ENCODE data around the gene DLGAP1.

The DLGAP1 gene

DNA sequence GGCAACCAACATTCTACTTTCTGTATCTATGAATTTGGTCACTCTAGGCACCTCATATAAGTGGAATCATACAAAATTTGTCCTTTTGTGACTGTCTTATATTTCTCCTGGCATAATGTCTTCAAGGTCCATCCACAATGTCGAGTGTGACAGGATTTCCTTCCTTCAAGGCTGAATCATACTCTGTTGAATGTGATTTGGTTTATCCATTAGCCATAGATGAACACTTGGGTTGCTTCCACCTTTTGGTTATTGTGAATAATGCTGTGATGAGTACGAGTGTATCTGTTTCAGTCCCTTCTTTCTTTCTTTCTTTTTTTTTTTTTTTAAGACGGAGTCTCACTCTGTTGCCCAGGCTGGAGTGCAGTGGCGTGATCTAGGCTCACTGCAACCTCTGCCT, 693.8 kb downstream of the DLGAP1 start:
- H3K79me2 ChIP-seq (ENCODE audit: control insufficient read depth, insufficient read depth, low read length, unreplicated experiment): no peaks in the 10 kb centered on the region
- H3K4me3 ChIP-seq (ENCODE audit: low read depth, low read length): no peak overlapping the region
- H3K36me3 ChIP-seq (ENCODE audit: insufficient read depth, low read length): no peaks in the 10 kb centered on the region
- H2AFZ ChIP-seq (ENCODE audit: low read length, unreplicated experiment): no peak overlapping the region
- H3K27ac ChIP-seq (ENCODE audit: low read depth, low read length): no peak overlapping the region
- H3K27me3 ChIP-seq (ENCODE audit: insufficient read depth, low read length): no peaks in the 10 kb centered on the region
- no peaks in the 10 kb centered on the region for H3K4me1 ChIP-seq (ENCODE audit: control insufficient read depth, insufficient read depth, low read length, unreplicated experiment)

DNA sequence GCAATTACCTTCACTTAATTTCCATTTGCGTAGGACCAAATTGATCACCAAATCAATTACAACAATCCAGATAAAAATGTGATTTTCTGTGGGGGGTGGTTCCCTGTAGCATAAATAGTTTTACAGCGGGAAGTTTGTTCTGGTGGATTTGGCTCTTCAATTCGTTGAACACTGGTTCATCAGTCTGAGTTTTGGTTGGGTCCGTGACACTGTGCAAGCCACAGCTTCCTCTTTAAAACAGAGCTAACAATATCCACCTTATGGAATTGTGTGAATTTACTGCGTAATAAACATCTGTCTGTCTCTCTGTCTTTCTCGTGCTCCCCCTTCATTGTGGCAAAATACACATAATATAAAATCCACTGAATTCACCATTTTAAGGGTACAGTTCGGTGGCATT, 694.4 kb downstream of the DLGAP1 start:
- H3K4me1 ChIP-seq (ENCODE audit: control insufficient read depth, insufficient read depth, low read length, unreplicated experiment): no peaks in the 10 kb centered on the region
- no peak overlapping the region for H3K27ac ChIP-seq (ENCODE audit: low read depth, low read length)
- no peaks in the 10 kb centered on the region for H3K27me3 ChIP-seq (ENCODE audit: insufficient read depth, low read length)
- H3K36me3 ChIP-seq (ENCODE audit: insufficient read depth, low read length): no peaks in the 10 kb centered on the region
- H3K79me2 ChIP-seq (ENCODE audit: control insufficient read depth, insufficient read depth, low read length, unreplicated experiment): no peaks in the 10 kb centered on the region
- H3K4me3 ChIP-seq (ENCODE audit: low read depth, low read length): no peak overlapping the region
- no peak overlapping the region for H2AFZ ChIP-seq (ENCODE audit: low read length, unreplicated experiment)

DNA sequence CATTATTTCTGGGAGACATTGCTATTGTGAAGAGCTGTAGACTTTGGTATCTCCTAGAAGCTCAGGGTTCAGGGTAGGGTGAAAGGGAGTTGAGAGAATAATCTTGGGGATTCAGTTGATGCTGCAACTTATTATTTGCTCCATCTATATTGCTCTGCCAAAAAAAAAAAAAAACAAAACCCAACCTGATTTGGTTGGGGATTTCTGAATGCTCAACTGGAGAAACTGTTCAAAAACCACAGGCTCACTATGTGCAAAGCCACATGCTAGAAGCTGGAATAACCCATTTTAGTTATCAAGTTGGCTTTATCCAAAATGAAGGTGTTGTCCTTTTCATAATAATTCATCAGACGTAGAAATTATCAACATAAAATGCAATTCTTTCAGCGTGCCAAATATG, 696.0 kb downstream of the DLGAP1 start:
- no peaks in the 10 kb centered on the region for H3K4me1 ChIP-seq (ENCODE audit: control insufficient read depth, insufficient read depth, low read length, unreplicated experiment)
- H2AFZ ChIP-seq (ENCODE audit: low read length, unreplicated experiment): no peak overlapping the region
- no peaks in the 10 kb centered on the region for H3K27me3 ChIP-seq (ENCODE audit: insufficient read depth, low read length)
- no peak overlapping the region for H3K27ac ChIP-seq (ENCODE audit: low read depth, low read length)
- H3K4me3 ChIP-seq (ENCODE audit: low read depth, low read length): no peak overlapping the region
- no peaks in the 10 kb centered on the region for H3K36me3 ChIP-seq (ENCODE audit: insufficient read depth, low read length)
- no peaks in the 10 kb centered on the region for H3K79me2 ChIP-seq (ENCODE audit: control insufficient read depth, insufficient read depth, low read length, unreplicated experiment)

DNA sequence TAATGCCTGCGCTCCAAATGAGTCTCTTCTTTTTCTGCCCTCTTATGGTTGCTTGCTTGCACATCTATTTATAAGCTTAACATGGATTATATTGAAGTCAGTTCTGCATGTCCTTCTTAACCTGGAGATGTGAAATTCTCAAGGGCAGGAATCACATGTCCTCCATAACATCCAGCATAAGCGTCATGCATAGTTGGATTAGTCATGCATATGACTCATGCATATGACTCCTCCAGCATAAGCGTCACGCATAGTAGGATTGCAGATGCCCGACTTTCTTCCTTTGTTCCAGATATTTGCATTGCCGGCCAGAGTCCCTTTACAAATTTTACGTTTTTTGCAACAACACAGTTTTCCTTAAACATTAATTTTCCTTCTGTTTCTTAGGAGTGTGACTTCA, 696.6 kb downstream of the DLGAP1 start:
- H3K4me1 ChIP-seq (ENCODE audit: control insufficient read depth, insufficient read depth, low read length, unreplicated experiment): no peaks in the 10 kb centered on the region
- no peaks in the 10 kb centered on the region for H3K27me3 ChIP-seq (ENCODE audit: insufficient read depth, low read length)
- H3K36me3 ChIP-seq (ENCODE audit: insufficient read depth, low read length): no peaks in the 10 kb centered on the region
- no peak overlapping the region for H2AFZ ChIP-seq (ENCODE audit: low read length, unreplicated experiment)
- no peak overlapping the region for H3K27ac ChIP-seq (ENCODE audit: low read depth, low read length)
- no peaks in the 10 kb centered on the region for H3K79me2 ChIP-seq (ENCODE audit: control insufficient read depth, insufficient read depth, low read length, unreplicated experiment)
- no peak overlapping the region for H3K4me3 ChIP-seq (ENCODE audit: low read depth, low read length)

DNA sequence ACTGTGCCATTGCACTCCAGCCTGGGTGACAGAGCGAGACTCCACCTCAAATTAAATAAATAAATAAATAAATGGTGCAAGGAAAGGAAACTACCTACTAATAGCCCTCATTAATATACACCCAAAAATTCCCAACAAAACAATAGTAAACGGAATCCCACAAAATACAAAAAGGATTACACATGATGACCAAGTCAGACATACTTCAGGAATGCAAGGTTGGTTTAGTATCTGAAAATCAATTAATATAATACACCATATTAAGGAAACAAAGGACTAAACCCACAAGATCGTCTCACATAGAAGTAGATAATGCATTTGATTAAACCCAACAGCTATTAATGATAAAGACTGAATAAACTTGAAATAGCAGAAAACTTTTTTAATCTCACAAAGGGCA, 697.7 kb downstream of the DLGAP1 start:
- H2AFZ ChIP-seq (ENCODE audit: low read length, unreplicated experiment): no peak overlapping the region
- no peak overlapping the region for H3K4me3 ChIP-seq (ENCODE audit: low read depth, low read length)
- H3K79me2 ChIP-seq (ENCODE audit: control insufficient read depth, insufficient read depth, low read length, unreplicated experiment): no peaks in the 10 kb centered on the region
- no peaks in the 10 kb centered on the region for H3K4me1 ChIP-seq (ENCODE audit: control insufficient read depth, insufficient read depth, low read length, unreplicated experiment)
- H3K36me3 ChIP-seq (ENCODE audit: insufficient read depth, low read length): no peaks in the 10 kb centered on the region
- H3K27me3 ChIP-seq (ENCODE audit: insufficient read depth, low read length): no peaks in the 10 kb centered on the region
- no peak overlapping the region for H3K27ac ChIP-seq (ENCODE audit: low read depth, low read length)

DNA sequence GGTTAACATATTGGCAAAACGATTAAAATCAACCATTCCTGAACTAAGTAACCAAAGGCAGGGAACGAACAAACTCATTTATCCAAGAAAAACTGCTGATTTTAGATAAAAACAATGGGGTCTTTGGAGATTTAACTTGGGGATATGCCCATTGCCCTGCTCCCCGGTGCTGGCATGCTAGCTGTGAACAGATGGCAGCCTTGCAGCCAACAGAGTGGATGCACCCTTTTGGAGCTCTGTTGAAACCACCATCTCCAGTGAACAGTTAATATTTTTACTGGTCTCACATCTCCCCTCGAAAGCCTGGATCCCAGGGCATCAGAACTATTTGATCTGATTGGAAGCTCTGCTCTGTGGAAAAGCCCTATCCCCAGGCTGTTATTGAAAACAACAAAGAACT, 702.0 kb downstream of the DLGAP1 start:
- Histone ChIP-seq H3K36me3 (ENCODE audit: insufficient read depth, low read length) (no peaks in the 10 kb centered on the region), H3K27me3 (ENCODE audit: insufficient read depth, low read length) (no peaks in the 10 kb centered on the region), H2AFZ (ENCODE audit: low read length, unreplicated experiment) (no peak overlapping the region), H3K4me3 (ENCODE audit: low read depth, low read length) (no peak overlapping the region), H3K79me2 (ENCODE audit: control insufficient read depth, insufficient read depth, low read length, unreplicated experiment) (no peaks in the 10 kb centered on the region), H3K27ac (ENCODE audit: low read depth, low read length) (no peak overlapping the region), H3K4me1 (ENCODE audit: control insufficient read depth, insufficient read depth, low read length, unreplicated experiment) (peaks cover 6% of the 10 kb centered on the region)

DNA sequence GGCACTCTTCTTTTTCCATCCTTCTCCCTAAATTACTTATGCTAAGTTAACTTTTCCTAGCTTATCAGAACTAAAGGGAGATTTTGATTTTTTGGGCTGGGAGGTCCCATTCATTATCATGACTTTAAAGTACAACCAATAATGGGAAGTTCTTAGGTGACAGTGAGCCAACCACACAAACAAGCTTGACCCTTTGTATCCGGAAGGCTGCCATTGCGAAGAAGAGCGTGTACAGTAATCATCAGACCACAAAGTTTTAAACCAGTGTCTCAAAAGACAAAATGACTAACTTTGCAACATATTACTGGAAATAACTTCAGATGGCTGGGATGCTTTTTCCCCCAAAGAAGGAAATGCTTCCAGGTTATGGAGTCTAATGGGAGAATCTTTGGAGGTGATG, 707.0 kb downstream of the DLGAP1 start:
- Histone ChIP-seq H2AFZ (ENCODE audit: low read length, unreplicated experiment) (peak overlapping the region; percentile 51), H3K79me2 (ENCODE audit: control insufficient read depth, insufficient read depth, low read length, unreplicated experiment) (no peaks in the 10 kb centered on the region), H3K4me1 (ENCODE audit: control insufficient read depth, insufficient read depth, low read length, unreplicated experiment) (peaks cover 18% of the 10 kb centered on the region), H3K36me3 (ENCODE audit: insufficient read depth, low read length) (no peaks in the 10 kb centered on the region), H3K27ac (ENCODE audit: low read depth, low read length) (peak overlapping the region; percentile 76), H3K27me3 (ENCODE audit: insufficient read depth, low read length) (no peaks in the 10 kb centered on the region), H3K4me3 (ENCODE audit: low read depth, low read length) (peak overlapping the region; percentile 60)

DNA sequence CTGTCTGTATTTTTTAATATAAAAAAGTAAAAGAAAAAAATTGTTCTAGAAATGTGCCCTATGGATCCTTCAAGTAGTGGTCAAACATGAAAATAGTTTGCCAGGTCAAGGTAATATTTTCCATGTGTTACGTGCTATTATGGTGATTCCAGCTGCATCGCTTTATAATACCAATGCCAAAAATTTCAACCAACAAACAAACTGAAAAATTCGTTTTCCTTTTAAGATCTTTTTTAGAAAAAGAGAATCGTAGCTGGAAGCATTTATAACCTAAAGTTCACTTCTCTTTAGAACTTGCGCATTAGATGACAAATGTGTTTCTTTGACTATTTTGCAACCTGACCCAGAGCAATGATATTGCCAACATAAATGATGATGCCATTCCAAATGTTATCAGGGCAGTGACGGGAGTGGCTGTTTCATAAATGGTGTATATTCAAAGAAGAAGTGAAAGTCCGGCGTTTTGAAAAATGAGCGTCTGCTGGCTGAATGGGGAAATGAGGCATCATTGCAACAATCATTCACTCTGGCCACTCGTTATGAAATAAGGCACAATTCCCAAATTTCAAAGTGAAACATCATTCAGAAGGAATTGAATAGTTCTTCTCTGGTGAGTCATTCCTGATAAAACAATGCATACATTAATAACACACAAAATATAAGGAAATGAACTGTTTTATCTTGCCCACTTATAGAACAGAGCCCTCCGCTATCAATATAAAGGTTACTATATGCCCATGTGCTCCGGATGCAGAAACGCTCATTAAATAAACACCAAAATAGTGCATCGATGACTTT, 707.7 kb downstream of the DLGAP1 start:
- Histone ChIP-seq H3K4me1 (ENCODE audit: control insufficient read depth, insufficient read depth, low read length, unreplicated experiment) (peaks cover 18% of the 10 kb centered on the region), H3K4me3 (ENCODE audit: low read depth, low read length) (peak overlapping the region; percentile 60), H3K79me2 (ENCODE audit: control insufficient read depth, insufficient read depth, low read length, unreplicated experiment) (no peaks in the 10 kb centered on the region), H3K27ac (ENCODE audit: low read depth, low read length) (peak overlapping the region; percentile 76), H3K27me3 (ENCODE audit: insufficient read depth, low read length) (no peaks in the 10 kb centered on the region), H2AFZ (ENCODE audit: low read length, unreplicated experiment) (peak overlapping the region; percentile 26), H3K36me3 (ENCODE audit: insufficient read depth, low read length) (no peaks in the 10 kb centered on the region)

DNA sequence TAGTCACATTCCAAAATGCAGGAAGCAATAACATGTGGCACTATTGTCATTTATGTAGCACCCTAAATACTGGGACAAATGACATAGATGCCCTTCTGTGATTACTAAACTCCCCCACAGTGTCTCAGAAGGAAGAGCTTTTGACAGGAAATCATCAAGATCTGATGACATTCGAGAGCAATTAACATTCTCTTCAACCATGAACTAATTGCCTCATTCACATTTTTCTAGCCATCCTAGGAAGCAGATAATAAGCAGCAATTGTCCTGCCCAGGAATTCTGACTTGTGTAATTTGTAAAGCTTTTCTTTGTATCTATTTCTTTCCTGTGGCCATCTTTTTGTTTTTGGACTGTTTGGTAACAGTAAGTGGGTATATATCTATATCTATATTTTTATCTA, 712.6 kb downstream of the DLGAP1 start:
- no peaks in the 10 kb centered on the region for H3K79me2 ChIP-seq (ENCODE audit: control insufficient read depth, insufficient read depth, low read length, unreplicated experiment)
- no peak overlapping the region for H3K27ac ChIP-seq (ENCODE audit: low read depth, low read length)
- H3K4me3 ChIP-seq (ENCODE audit: low read depth, low read length): no peak overlapping the region
- H2AFZ ChIP-seq (ENCODE audit: low read length, unreplicated experiment): no peak overlapping the region
- no peaks in the 10 kb centered on the region for H3K36me3 ChIP-seq (ENCODE audit: insufficient read depth, low read length)
- H3K4me1 ChIP-seq (ENCODE audit: control insufficient read depth, insufficient read depth, low read length, unreplicated experiment): peaks cover 8% of the 10 kb centered on the region
- no peaks in the 10 kb centered on the region for H3K27me3 ChIP-seq (ENCODE audit: insufficient read depth, low read length)

DNA sequence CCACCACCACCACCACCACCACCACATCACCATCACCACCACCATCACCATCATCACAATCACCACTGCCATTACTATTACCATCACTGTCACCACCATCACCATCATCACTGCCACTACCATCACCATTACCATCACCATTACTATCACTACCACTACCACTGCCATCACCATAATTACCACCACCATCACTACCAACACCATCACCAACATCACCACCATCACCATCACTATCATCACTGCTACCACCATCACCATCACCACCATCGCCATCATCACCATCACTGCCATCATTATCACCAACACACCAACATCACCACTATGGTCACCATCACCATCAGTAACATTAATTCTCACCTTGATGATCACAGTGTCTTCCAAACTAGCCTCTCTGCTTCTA, 713.8 kb downstream of the DLGAP1 start:
- Histone ChIP-seq H2AFZ (ENCODE audit: low read length, unreplicated experiment) (no peak overlapping the region), H3K4me3 (ENCODE audit: low read depth, low read length) (no peak overlapping the region), H3K27me3 (ENCODE audit: insufficient read depth, low read length) (no peaks in the 10 kb centered on the region), H3K27ac (ENCODE audit: low read depth, low read length) (no peak overlapping the region), H3K79me2 (ENCODE audit: control insufficient read depth, insufficient read depth, low read length, unreplicated experiment) (no peaks in the 10 kb centered on the region), H3K36me3 (ENCODE audit: insufficient read depth, low read length) (no peaks in the 10 kb centered on the region), H3K4me1 (ENCODE audit: control insufficient read depth, insufficient read depth, low read length, unreplicated experiment) (no peaks in the 10 kb centered on the region)

DNA sequence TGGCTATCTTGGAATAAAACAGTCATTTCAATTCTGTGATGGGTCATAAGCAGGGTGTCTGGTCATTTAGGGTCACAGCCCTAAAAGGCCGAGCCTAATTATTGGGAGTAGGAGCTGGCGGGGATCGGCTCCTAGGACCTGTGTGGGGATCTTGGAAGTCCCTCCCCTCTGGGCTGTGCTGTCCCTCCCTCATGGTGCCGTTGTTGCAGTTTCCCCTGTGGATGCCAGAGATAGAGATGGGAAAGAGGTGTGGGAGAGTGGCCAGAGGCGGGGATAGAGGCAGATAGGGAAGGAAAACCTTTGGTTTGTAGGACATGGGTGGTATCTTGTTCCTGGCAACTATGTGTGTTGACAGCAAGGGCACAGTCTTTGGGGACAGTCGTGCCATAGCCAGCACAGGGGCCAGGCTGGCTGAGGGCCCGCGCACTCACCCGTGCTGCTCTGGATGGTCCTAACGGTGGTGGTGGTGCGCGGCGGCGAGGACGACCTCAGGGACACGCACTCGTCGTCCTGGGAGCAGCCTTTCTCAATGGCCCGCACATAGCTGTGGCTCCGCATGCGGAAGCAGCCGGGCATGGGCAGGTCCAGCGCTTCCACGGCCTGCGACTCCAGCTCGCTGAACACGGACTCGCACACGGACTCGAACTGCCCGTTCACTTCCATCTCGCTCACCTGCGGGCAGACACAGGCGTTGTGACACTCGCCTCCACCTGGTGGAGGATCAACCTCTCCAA, 726.2 kb downstream of the DLGAP1 start:
- Histone ChIP-seq H3K27ac (ENCODE audit: low read depth, low read length) (no peak overlapping the region), H3K4me1 (ENCODE audit: control insufficient read depth, insufficient read depth, low read length, unreplicated experiment) (no peaks in the 10 kb centered on the region), H3K27me3 (ENCODE audit: insufficient read depth, low read length) (peaks cover 19% of the 10 kb centered on the region; the same call in 1 of the 2 replicates), H2AFZ (ENCODE audit: low read length, unreplicated experiment) (no peak overlapping the region), H3K36me3 (ENCODE audit: insufficient read depth, low read length) (no peaks in the 10 kb centered on the region), H3K79me2 (ENCODE audit: control insufficient read depth, insufficient read depth, low read length, unreplicated experiment) (no peaks in the 10 kb centered on the region), H3K4me3 (ENCODE audit: low read depth, low read length) (no peak overlapping the region)
